Right hindlimb (tissue), 1 donor: ENCODE results near the gene ZNF396.

Source experiments
- DNase-seq: peaks from one replicate; pipeline ENCODE4 v3.0.0-alpha.2; 2018

ZNF396 gene

GRCh38 chr18:35376742-35377695 lies at the start of gene ZNF396:
Gene ZNF396 (minus strand): TSS chr18:35377337. CDS start chr18:35374292, 3,045 bp downstream.
- DNase-seq: peak; percentile 84

GRCh38 chr18:35426786-35427185 lies 49.6 kb upstream of the ZNF396 start:
- no peak for DNase-seq

- no peak for DNase-seq
These were observed 47.2 kb upstream of the ZNF396 start for GRCh38 chr18:35424356-35424755.

- no peak for DNase-seq
These were observed 45.1 kb upstream of the ZNF396 start for GRCh38 chr18:35422237-35422636.

- no peak for DNase-seq
These were observed 41.5 kb upstream of the ZNF396 start for GRCh38 chr18:35418610-35419009.

- no peak for DNase-seq
These were observed 40.1 kb upstream of the ZNF396 start for GRCh38 chr18:35417223-35417622.

GRCh38 chr18:35415511-35416073 lies 38.5 kb upstream of the ZNF396 start:
- DNase-seq: no peak

- DNase-seq: no peak
These were observed 36.0 kb upstream of the ZNF396 start for GRCh38 chr18:35413163-35413511.

- DNase-seq: no peak
These were observed 34.7 kb upstream of the ZNF396 start for GRCh38 chr18:35411625-35412351.

GRCh38 chr18:35410561-35410960 lies 33.4 kb upstream of the ZNF396 start:
- DNase-seq: no peak

- no peak for DNase-seq
These were observed 32.8 kb upstream of the ZNF396 start for GRCh38 chr18:35409911-35410310.

GRCh38 chr18:35408843-35409261 lies 31.7 kb upstream of the ZNF396 start:
- DNase-seq: no peak

- no peak for DNase-seq
These were observed 30.8 kb upstream of the ZNF396 start for GRCh38 chr18:35407871-35408481.

GRCh38 chr18:35406666-35407065 lies 29.5 kb upstream of the ZNF396 start:
- DNase-seq: no peak

GRCh38 chr18:35397976-35398375 lies 20.8 kb upstream of the ZNF396 start:
- DNase-seq: no peak

- no peak for DNase-seq
These were observed 16.6 kb upstream of the ZNF396 start for GRCh38 chr18:35393716-35394115.

- no peak for DNase-seq
These were observed 15.2 kb upstream of the ZNF396 start for GRCh38 chr18:35392375-35392774.

GRCh38 chr18:35390951-35391700 lies 14.0 kb upstream of the ZNF396 start:
- DNase-seq: no peak

GRCh38 chr18:35389095-35389618 lies 12.0 kb upstream of the ZNF396 start:
- no peak for DNase-seq

- DNase-seq: no peak
These were observed 10.0 kb upstream of the ZNF396 start for GRCh38 chr18:35387152-35387571.

GRCh38 chr18:35386600-35387100 lies 9.5 kb upstream of the ZNF396 start:
- peak; percentile 42 for DNase-seq

- DNase-seq: no peak
These were observed 6.0 kb upstream of the ZNF396 start for GRCh38 chr18:35383136-35383535.
